IMR-90 (cell line): Measurements from ENCODE around the gene ATP8B4. TPM values are rescaled to one million over a fixed set of nuclear protein-coding genes. Genes with fewer than 3 reads are reported as not detected.

Experiments
- ATAC-seq: fragments of 200-7000 bp; cut with Tn5 transposase; 2 replicates; pipeline ENCODE4 v1.9.1; 2020; ENCODE audit warnings: low read depth, mild to moderate bottlenecking, moderate library complexity
- BruUV-seq: library from RNA; stranded (reverse); fragments of 400-500 nt; replicated peaks from 2 replicates; lab custom pipeline; 2021; lab: Mats Ljungman, UMichigan
- CTCF ChIA-PET: fragments of 300-600 bp; formaldehyde crosslinking; extraction: SDS; loops from one replicate; lab custom pipeline; 2021; ENCODE audit warnings: antibody characterized with exemption; lab: Yijun Ruan, JAX
- POLR2A ChIA-PET: fragments of 300-600 bp; sonication (Branson Sonifier 250); formaldehyde crosslinking; loops from one replicate; lab custom pipeline; 2022; ENCODE audit warnings: antibody characterized with exemption; ENCODE audit not compliant: unreplicated experiment; lab: Charles Lee
- DNase-seq: peaks from one replicate; pipeline ENCODE4 v3.0.0; 2013
- H2AFZ ChIP-seq: replicated peaks from 2 replicates; pipeline ENCODE3; 2013; ENCODE audit warnings: low read length, mild to moderate bottlenecking; ENCODE audit not compliant: poor library complexity
- H2AK5ac ChIP-seq: 2 replicates; pipeline ENCODE4 v1.6.1; 2013; ENCODE audit warnings: low read depth, low read length, inconsistent platforms
- H2AK9ac ChIP-seq: replicated peaks from 2 replicates; pipeline ENCODE3; 2013; ENCODE audit warnings: mild to moderate bottlenecking, low read depth, low read length, moderate library complexity; ENCODE audit not compliant: poor library complexity
- H2BK120ac ChIP-seq: 2 replicates; pipeline ENCODE4 v1.6.1; 2013; ENCODE audit warnings: low read depth, low read length, inconsistent platforms
- H2BK15ac ChIP-seq: 3 replicates; pipeline ENCODE4 v1.6.1; 2013; ENCODE audit warnings: low read depth, low read length, inconsistent platforms
- H2BK20ac ChIP-seq: 2 replicates; pipeline ENCODE4 v1.6.1; 2013; ENCODE audit warnings: low read depth, mild to moderate bottlenecking, inconsistent platforms, low read length, moderate library complexity
- H2BK5ac ChIP-seq: 2 replicates; pipeline ENCODE4 v1.6.1; 2013; ENCODE audit warnings: mild to moderate bottlenecking, low read depth, low read length, inconsistent platforms; ENCODE audit not compliant: poor library complexity, severe bottlenecking
- H3K14ac ChIP-seq: replicated peaks from 2 replicates; pipeline ENCODE4 v1.6.1; 2013; ENCODE audit warnings: low read depth, low read length, inconsistent platforms
- H3K18ac ChIP-seq: 2 replicates; pipeline ENCODE4 v1.6.1; 2013; ENCODE audit warnings: low read depth, low read length, control low read depth
- H3K23ac ChIP-seq: 2 replicates; pipeline ENCODE4 v1.6.1; 2013; ENCODE audit warnings: low read depth, low read length, inconsistent platforms
- H3K27ac ChIP-seq: 2 replicates; pipeline ENCODE4 v1.5.1; 2013; ENCODE audit warnings: mild to moderate bottlenecking, control low read depth, low read length; ENCODE audit not compliant: insufficient read depth
- H3K27me3 ChIP-seq: 2 replicates; pipeline ENCODE4 v1.6.1; 2013; ENCODE audit warnings: low read length; ENCODE audit not compliant: control insufficient read depth, insufficient read depth
- H3K36me3 ChIP-seq: 2 replicates; pipeline ENCODE4 v1.6.1; 2013; ENCODE audit warnings: low read length, mixed read lengths; ENCODE audit not compliant: control insufficient read depth, insufficient read depth
- H3K4ac ChIP-seq: 2 replicates; pipeline ENCODE4 v1.6.1; 2013; ENCODE audit warnings: low read depth, low read length, inconsistent platforms
- H3K4me1 ChIP-seq: 2 replicates; pipeline ENCODE4 v1.6.1; 2013; ENCODE audit warnings: low read length, mixed read lengths; ENCODE audit not compliant: control insufficient read depth, insufficient read depth
- H3K4me2 ChIP-seq: 2 replicates; pipeline ENCODE4 v1.6.1; 2013; ENCODE audit warnings: low read depth, mild to moderate bottlenecking, control low read depth, low read length, moderate library complexity
- H3K4me3 ChIP-seq: 2 replicates; pipeline ENCODE4 v1.5.1; 2013; ENCODE audit warnings: low read depth, mild to moderate bottlenecking, control low read depth, low read length, moderate library complexity; ENCODE audit not compliant: insufficient read depth
- H3K56ac ChIP-seq: 2 replicates; pipeline ENCODE4 v1.6.1; 2013; ENCODE audit warnings: low read length, inconsistent platforms; ENCODE audit not compliant: insufficient read depth; ENCODE audit errors: extremely low read depth
- H3K79me1 ChIP-seq, 2 experiments: 2 replicates each; pipeline ENCODE4 v1.6.1; 2013; ENCODE audit warnings: low read length in 2 of 2, inconsistent platforms in 1 of 2, low read depth in 1 of 2
- H3K9ac ChIP-seq: 2 replicates; pipeline ENCODE4 v1.6.1; 2013; ENCODE audit warnings: low read depth, low read length, control low read depth
- H3K9me1 ChIP-seq: 2 replicates; pipeline ENCODE4 v1.6.1; 2013; ENCODE audit warnings: low read length, inconsistent platforms; ENCODE audit not compliant: insufficient read depth
- H3K9me3 ChIP-seq: 2 replicates; pipeline ENCODE4 v1.6.1; 2013; ENCODE audit warnings: low read length; ENCODE audit not compliant: control insufficient read depth, insufficient read depth
- H4K20me1 ChIP-seq: 2 replicates; pipeline ENCODE4 v1.6.1; 2013; ENCODE audit warnings: low read length, inconsistent platforms; ENCODE audit not compliant: insufficient read depth
- H4K5ac ChIP-seq: 2 replicates; pipeline ENCODE4 v1.6.1; 2013; ENCODE audit warnings: mild to moderate bottlenecking, low read depth, low read length, control low read depth
- H4K8ac ChIP-seq, 2 experiments: 2 replicates each; pipeline ENCODE4 v1.6.1; 2013; ENCODE audit warnings: low read depth in 2 of 2, low read length in 2 of 2, control low read depth in 1 of 2, inconsistent platforms in 1 of 2
- H4K91ac ChIP-seq: 2 replicates; pipeline ENCODE4 v1.6.1; 2013; ENCODE audit warnings: low read depth, low read length, inconsistent platforms; ENCODE audit not compliant: insufficient read depth
- BHLHE40 ChIP-seq: fragments of 150-350 bp; IDR thresholded peaks from 2 replicates; pipeline ENCODE4 v1.6.1; 2016; ENCODE audit warnings: mild to moderate bottlenecking, low read depth, low read length
- CHD1 ChIP-seq: IDR thresholded peaks from 2 replicates; pipeline ENCODE4 v1.6.1; 2012; ENCODE audit warnings: low read depth, low read length, improper control_type of control experiment
- CTCF ChIP-seq: conservative IDR thresholded peaks from 2 replicates; pipeline ENCODE4 v1.5.1; 2012; ENCODE audit warnings: mild to moderate bottlenecking, low read depth, low read length, improper control_type of control experiment
- FOS ChIP-seq: fragments of 150-350 bp; IDR thresholded peaks from 2 replicates; pipeline ENCODE4 v1.6.1; 2016; ENCODE audit warnings: low read depth, low read length
- MAFK ChIP-seq: IDR thresholded peaks from 2 replicates; pipeline ENCODE4 v1.6.1; 2012; ENCODE audit warnings: low read depth, low read length, improper control_type of control experiment
- NFE2L2 ChIP-seq: fragments of 150-350 bp; IDR thresholded peaks from 2 replicates; pipeline ENCODE4 v1.6.1; 2016; ENCODE audit warnings: low read depth, mild to moderate bottlenecking, low read length
- POLR2A ChIP-seq: IDR thresholded peaks from 2 replicates; pipeline ENCODE4 v1.6.1; 2012; ENCODE audit warnings: mild to moderate bottlenecking, low read depth, low read length
- RAD21 ChIP-seq: IDR thresholded peaks from 2 replicates; pipeline ENCODE4 v1.6.1; 2012; ENCODE audit warnings: low read length, improper control_type of control experiment
- SMC3 ChIP-seq: fragments of 150-350 bp; IDR thresholded peaks from 2 replicates; pipeline ENCODE4 v1.6.1; 2016; ENCODE audit warnings: low read depth, mild to moderate bottlenecking, antibody characterized with exemption, low read length, moderate library complexity
- USF2 ChIP-seq: fragments of 150-350 bp; IDR thresholded peaks from 2 replicates; pipeline ENCODE4 v1.6.1; 2017; ENCODE audit warnings: mild to moderate bottlenecking, antibody characterized with exemption, low read length, low read depth
- WGBS, 2 experiments: methylation state at CpG; one replicate each; pipeline versions ENCODE4 v1.1.5 to v1.1.7; 2013; ENCODE audit warnings: missing lambda C conversion rate in 2 of 2; ENCODE audit not compliant: insufficient read length in 1 of 2; ENCODE audit errors: extremely low coverage in 2 of 2; 5-methylcytosine and 5-hydroxymethylcytosine counted together
- dilution Hi-C: fragments of 300-500 bp; cut with HindIII; formaldehyde crosslinking; loops from one replicate; pipeline ENCODE4 v1.14.3; 2018; ENCODE audit warnings: low sequenced_read_pairs; ENCODE audit not compliant: unreplicated experiment
- in situ Hi-C: fragments of 300-500 bp; cut with MboI; formaldehyde crosslinking; loops from 3 replicates; pipeline ENCODE4 v1.14.3; 2019; ENCODE audit warnings: low sequenced_read_pairs, inconsistent platforms, mixed read lengths
- intact Hi-C: fragments of 100-400 bp; cut with micrococcal nuclease; formaldehyde crosslinking; loops from 2 replicates; pipeline ENCODE4 v1.10.0; 2022
- polyA plus RNA-seq, 3 experiments: library from polyadenylated mRNA; depleted of rRNA; stranded (reverse); fragments of >200 nt; gene quantifications; 2 replicates each; pipeline ENCODE4 v1.2.3, GENCODE V29; 2012; ENCODE audit warnings: low replicate concordance in 1 of 3
- total RNA-seq: library from RNA; depleted of rRNA; stranded (reverse); fragments of >200 nt; gene quantifications from 2 replicates; pipeline ENCODE4 v1.2.3, GENCODE V29; 2012

Gene ATP8B4
- total and polyA plus RNA-seq, 2 of the 4 experiments (the other 2 are of a cell fraction), result 0.12 to 0.54 TPM

GRCh38 chr15:50055750-50056157 is 63.3 kb downstream of the ATP8B4 start:
- peak overlapping the region; percentile 95 for H2BK5ac ChIP-seq
- peak overlapping the region; percentile 90 to 91 for H4K8ac ChIP-seq
- no peaks in the 10 kb centered on the region for H4K20me1 ChIP-seq
- no peak for DNase-seq
- WGBS, 2 experiments, result 43% methylated on average over 1 of the region's 5 CpGs; no CpG with 5 or more reads in 1 of the 2 experiments
- dilution Hi-C loops, result no loop called here
- H3K79me1 ChIP-seq, result 0 out of 4 replicates have a peak, but pooled peaks cover 0 to 5% of the 10 kb centered on the region in 2 experiments
- peaks cover 15% of the 10 kb centered on the region for H3K9me1 ChIP-seq
- no peak for ATAC-seq
- H2BK15ac ChIP-seq, result peak overlapping the region; percentile 90
- H3K4me2 ChIP-seq, result peak overlapping the region; percentile 94; the same call in 1 of the 2 replicates
- ChIA-PET POLR2A (no interaction called here), CTCF (interaction anchor here (0.8 to 1.5 kb wide), 3 partner anchors 11 to 1194 kb away, joined by 3 to 4 read pairs (median 3); no protein-coding TSS in a partner anchor)
- H4K91ac ChIP-seq, result peak overlapping the region; percentile 94
- peak overlapping the region; percentile 94 for H3K18ac ChIP-seq
- peak overlapping the region; percentile 90 for H2BK20ac ChIP-seq
- TF ChIP-seq CHD1, result no peak
- TF ChIP-seq MAFK, result no peak
- TF ChIP-seq NFE2L2, result no peak
- TF ChIP-seq POLR2A, result no peak
- no peak for TF ChIP-seq USF2
- no peak for TF ChIP-seq BHLHE40
- TF ChIP-seq CTCF, result no peak
- no peak for TF ChIP-seq FOS
- no peak for TF ChIP-seq SMC3
- no peak for TF ChIP-seq RAD21
- H3K23ac ChIP-seq, result peak overlapping the region; percentile 63; the same call in 1 of the 2 replicates
- peak overlapping the region; percentile 94 for H3K14ac ChIP-seq
- peak overlapping the region; percentile 39 for H2AFZ ChIP-seq
- in situ Hi-C loops, result no loop called here
- H3K56ac ChIP-seq, result peak overlapping the region; percentile 38
- H2AK5ac ChIP-seq, result peak overlapping the region; percentile 97
- H2BK120ac ChIP-seq, result peak overlapping the region; percentile 88
- H3K36me3 ChIP-seq, result no peaks in the 10 kb centered on the region
- peak overlapping the region; percentile 31 for H2AK9ac ChIP-seq
- 0 out of 2 replicates have a peak overlapping the region, but pooled peaks have one; percentile 30 for H3K9ac ChIP-seq
- no peaks in the 10 kb centered on the region for H3K9me3 ChIP-seq
- peak overlapping the region; percentile 86 for H3K4ac ChIP-seq
- H4K5ac ChIP-seq, result peak overlapping the region; percentile 89
- H3K4me1 ChIP-seq, result peaks cover 24% of the 10 kb centered on the region
- H3K27ac ChIP-seq, result peak overlapping the region; percentile 95
- no peak overlapping the region for H3K4me3 ChIP-seq
- no TSS peak for BruUV-seq
- intact Hi-C loops, result loop anchor here (5.0 to 10.0 kb wide), 2 partner anchors 262 to 901 kb away; partner anchors contain the start of gene COPS2
- no peaks in the 10 kb centered on the region for H3K27me3 ChIP-seq
